ENCODE results near the gene ACOT7.

ACOT7 gene

GRCh38 chr1:6302568-6302967 lies 91.0 kb downstream of the ACOT7 start:
- no peaks in the 10 kb centered on the region for H3K79me2 ChIP-seq (ENCODE audit: insufficient read depth, low read length)
- no peak overlapping the region for H3K9ac ChIP-seq (ENCODE audit: low read depth, low read length)
- ATAC-seq (ENCODE audit: insufficient read depth, low read depth) (no peak), DNase-seq (no peak)
- no peak overlapping the region for H3K4me2 ChIP-seq (ENCODE audit: insufficient read depth, low read length)
- peaks cover 22% of the 10 kb centered on the region for H4K20me1 ChIP-seq (ENCODE audit: insufficient read depth, low read length)
- peaks cover 72% of the 10 kb centered on the region for H3K36me3 ChIP-seq (ENCODE audit: insufficient read depth, low read length)
- H3K4me1 ChIP-seq (ENCODE audit: insufficient read depth, low read length), result no peaks in the 10 kb centered on the region
- H2AFZ ChIP-seq (ENCODE audit: low read depth, low read length), result no peak overlapping the region
- H3K27ac ChIP-seq (ENCODE audit: low read length), result no peak overlapping the region
- no peaks in the 10 kb centered on the region for H3K27me3 ChIP-seq (ENCODE audit: insufficient read depth, low read length, poor library complexity)
- no peaks in the 10 kb centered on the region for H3K9me3 ChIP-seq (ENCODE audit: insufficient read depth, low read length, severe bottlenecking)
- H3K4me3 ChIP-seq (ENCODE audit: low read depth in 1 of 2, low read length in 2 of 2), result no peak overlapping the region
- TF ChIP-seq, protein P1, sequence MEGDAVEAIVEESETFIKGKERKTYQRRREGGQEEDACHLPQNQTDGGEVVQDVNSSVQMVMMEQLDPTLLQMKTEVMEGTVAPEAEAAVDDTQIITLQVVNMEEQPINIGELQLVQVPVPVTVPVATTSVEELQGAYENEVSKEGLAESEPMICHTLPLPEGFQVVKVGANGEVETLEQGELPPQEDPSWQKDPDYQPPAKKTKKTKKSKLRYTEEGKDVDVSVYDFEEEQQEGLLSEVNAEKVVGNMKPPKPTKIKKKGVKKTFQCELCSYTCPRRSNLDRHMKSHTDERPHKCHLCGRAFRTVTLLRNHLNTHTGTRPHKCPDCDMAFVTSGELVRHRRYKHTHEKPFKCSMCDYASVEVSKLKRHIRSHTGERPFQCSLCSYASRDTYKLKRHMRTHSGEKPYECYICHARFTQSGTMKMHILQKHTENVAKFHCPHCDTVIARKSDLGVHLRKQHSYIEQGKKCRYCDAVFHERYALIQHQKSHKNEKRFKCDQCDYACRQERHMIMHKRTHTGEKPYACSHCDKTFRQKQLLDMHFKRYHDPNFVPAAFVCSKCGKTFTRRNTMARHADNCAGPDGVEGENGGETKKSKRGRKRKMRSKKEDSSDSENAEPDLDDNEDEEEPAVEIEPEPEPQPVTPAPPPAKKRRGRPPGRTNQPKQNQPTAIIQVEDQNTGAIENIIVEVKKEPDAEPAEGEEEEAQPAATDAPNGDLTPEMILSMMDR (IDR thresholded peaks at IDR 0.05; ENCODE audit: borderline replicate concordance, extremely low read depth, low read length, poor library complexity, severe bottlenecking), result no peak
- TF ChIP-seq EZH2 (IDR thresholded peaks at IDR 0.05; ENCODE audit: borderline replicate concordance, low read depth, low read length, severe bottlenecking), result no peak

DNA sequence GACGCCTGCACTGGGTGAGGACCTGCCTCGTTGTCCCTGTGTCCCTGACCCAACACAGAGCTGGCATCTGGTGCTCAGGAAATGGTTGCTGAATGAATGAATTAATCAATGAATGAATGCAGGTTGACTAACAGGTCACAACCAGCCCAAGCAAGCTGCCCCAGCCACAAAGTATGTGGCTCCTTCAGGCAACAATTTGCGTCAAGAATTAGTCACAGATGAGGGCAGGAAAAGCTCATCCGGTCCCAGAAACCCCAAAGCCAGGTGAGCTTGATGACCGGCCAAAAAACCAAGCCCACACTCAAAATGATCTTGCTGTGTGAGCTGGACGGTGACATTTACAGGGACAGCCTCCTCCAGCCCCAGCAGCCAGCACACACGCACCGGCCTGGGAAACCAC lies 92.0 kb downstream of the ACOT7 start:
- H3K79me2 ChIP-seq (ENCODE audit: insufficient read depth, low read length), result no peaks in the 10 kb centered on the region
- ATAC-seq (ENCODE audit: insufficient read depth, low read depth) (no peak), DNase-seq (no peak)
- H3K27ac ChIP-seq (ENCODE audit: low read length), result no peak overlapping the region
- H3K4me1 ChIP-seq (ENCODE audit: insufficient read depth, low read length), result no peaks in the 10 kb centered on the region
- TF ChIP-seq EZH2 (IDR thresholded peaks at IDR 0.05; ENCODE audit: borderline replicate concordance, low read depth, low read length, severe bottlenecking), result no peak
- TF ChIP-seq, protein P1 (IDR thresholded peaks at IDR 0.05; ENCODE audit: borderline replicate concordance, extremely low read depth, low read length, poor library complexity, severe bottlenecking), result no peak
- peaks cover 63% of the 10 kb centered on the region for H3K36me3 ChIP-seq (ENCODE audit: insufficient read depth, low read length)
- H3K4me3 ChIP-seq (ENCODE audit: low read depth in 1 of 2, low read length in 2 of 2), result no peak overlapping the region
- H3K9ac ChIP-seq (ENCODE audit: low read depth, low read length), result no peak overlapping the region
- no peaks in the 10 kb centered on the region for H3K9me3 ChIP-seq (ENCODE audit: insufficient read depth, low read length, severe bottlenecking)
- no peaks in the 10 kb centered on the region for H3K27me3 ChIP-seq (ENCODE audit: insufficient read depth, low read length, poor library complexity)
- no peak overlapping the region for H3K4me2 ChIP-seq (ENCODE audit: insufficient read depth, low read length)
- H2AFZ ChIP-seq (ENCODE audit: low read depth, low read length), result no peak overlapping the region
- H4K20me1 ChIP-seq (ENCODE audit: insufficient read depth, low read length), result peaks cover 18% of the 10 kb centered on the region

GRCh38 chr1:6300342-6301048 lies 93.1 kb downstream of the ACOT7 start:
- H3K4me3 ChIP-seq (ENCODE audit: low read depth in 1 of 2, low read length in 2 of 2), result no peak overlapping the region
- ATAC-seq (ENCODE audit: insufficient read depth, low read depth) (no peak), DNase-seq (no peak)
- H2AFZ ChIP-seq (ENCODE audit: low read depth, low read length), result no peak overlapping the region
- H3K27me3 ChIP-seq (ENCODE audit: insufficient read depth, low read length, poor library complexity), result no peaks in the 10 kb centered on the region
- H3K9me3 ChIP-seq (ENCODE audit: insufficient read depth, low read length, severe bottlenecking), result no peaks in the 10 kb centered on the region
- peaks cover 64% of the 10 kb centered on the region for H3K36me3 ChIP-seq (ENCODE audit: insufficient read depth, low read length)
- no peak overlapping the region for H3K27ac ChIP-seq (ENCODE audit: low read length)
- no peak overlapping the region for H3K9ac ChIP-seq (ENCODE audit: low read depth, low read length)
- no peaks in the 10 kb centered on the region for H3K79me2 ChIP-seq (ENCODE audit: insufficient read depth, low read length)
- no peak for TF ChIP-seq EZH2 (IDR thresholded peaks at IDR 0.05; ENCODE audit: borderline replicate concordance, low read depth, low read length, severe bottlenecking)
- TF ChIP-seq, protein P1 (IDR thresholded peaks at IDR 0.05; ENCODE audit: borderline replicate concordance, extremely low read depth, low read length, poor library complexity, severe bottlenecking), result no peak
- H4K20me1 ChIP-seq (ENCODE audit: insufficient read depth, low read length), result peaks cover 22% of the 10 kb centered on the region
- no peak overlapping the region for H3K4me2 ChIP-seq (ENCODE audit: insufficient read depth, low read length)
- no peaks in the 10 kb centered on the region for H3K4me1 ChIP-seq (ENCODE audit: insufficient read depth, low read length)
